ENCODE results near the gene BCL7C. TPM values are rescaled to one million over a fixed set of nuclear protein-coding genes. Genes with fewer than 3 reads are reported as not detected.

Gene BCL7C
- total and polyA plus RNA-seq, 10 of the 15 experiments (the other 5 are each of a cell fraction or from before 2014, with no cell fraction given): 1.1 to 30.5 (median 13.7) TPM

DNA sequence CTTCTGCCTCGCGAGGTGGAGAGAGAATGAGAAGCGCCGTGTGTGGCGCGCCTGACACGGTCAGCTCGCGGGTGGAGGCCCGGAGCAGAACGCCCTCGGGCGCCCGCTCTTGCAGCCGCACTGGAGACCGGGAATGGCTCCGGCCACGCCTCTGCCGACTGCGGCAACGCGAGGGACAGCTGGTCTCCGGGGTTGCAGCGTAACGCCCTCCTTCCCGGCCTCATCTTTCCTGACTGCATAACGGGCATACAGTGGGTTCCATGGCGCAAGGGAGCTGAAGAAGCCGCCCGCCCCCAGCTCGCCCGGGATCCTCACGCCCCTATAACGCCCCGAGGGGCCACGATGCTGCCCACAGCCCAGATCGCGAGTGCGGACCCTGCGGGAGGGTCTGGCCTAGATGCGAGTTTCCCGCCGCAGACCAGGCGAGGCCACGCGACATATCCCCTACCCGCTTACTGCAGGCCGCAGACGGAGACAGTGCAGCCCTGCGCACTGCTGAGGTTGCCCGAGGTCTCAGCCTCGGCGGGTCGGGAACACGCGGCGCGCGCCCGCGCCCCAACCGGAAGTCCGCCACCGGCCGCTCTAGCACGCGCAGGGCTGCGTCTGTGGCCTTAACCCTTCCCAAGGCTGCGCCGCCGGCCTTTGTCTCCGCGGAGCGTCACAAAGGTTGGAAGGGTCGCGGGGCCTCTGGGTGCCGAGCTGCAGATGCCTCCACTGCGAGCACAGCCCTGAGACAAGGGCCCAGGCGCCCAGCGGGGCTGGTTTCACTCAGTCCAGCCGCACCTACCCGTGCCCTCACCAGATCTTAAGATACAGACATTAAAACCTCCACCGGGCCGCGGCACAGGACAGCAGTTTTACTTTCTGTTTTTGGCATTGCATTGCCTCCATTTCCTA lies 18.8 kb downstream of the BCL7C start (continued):
- TF ChIP-seq, protein P1, sequence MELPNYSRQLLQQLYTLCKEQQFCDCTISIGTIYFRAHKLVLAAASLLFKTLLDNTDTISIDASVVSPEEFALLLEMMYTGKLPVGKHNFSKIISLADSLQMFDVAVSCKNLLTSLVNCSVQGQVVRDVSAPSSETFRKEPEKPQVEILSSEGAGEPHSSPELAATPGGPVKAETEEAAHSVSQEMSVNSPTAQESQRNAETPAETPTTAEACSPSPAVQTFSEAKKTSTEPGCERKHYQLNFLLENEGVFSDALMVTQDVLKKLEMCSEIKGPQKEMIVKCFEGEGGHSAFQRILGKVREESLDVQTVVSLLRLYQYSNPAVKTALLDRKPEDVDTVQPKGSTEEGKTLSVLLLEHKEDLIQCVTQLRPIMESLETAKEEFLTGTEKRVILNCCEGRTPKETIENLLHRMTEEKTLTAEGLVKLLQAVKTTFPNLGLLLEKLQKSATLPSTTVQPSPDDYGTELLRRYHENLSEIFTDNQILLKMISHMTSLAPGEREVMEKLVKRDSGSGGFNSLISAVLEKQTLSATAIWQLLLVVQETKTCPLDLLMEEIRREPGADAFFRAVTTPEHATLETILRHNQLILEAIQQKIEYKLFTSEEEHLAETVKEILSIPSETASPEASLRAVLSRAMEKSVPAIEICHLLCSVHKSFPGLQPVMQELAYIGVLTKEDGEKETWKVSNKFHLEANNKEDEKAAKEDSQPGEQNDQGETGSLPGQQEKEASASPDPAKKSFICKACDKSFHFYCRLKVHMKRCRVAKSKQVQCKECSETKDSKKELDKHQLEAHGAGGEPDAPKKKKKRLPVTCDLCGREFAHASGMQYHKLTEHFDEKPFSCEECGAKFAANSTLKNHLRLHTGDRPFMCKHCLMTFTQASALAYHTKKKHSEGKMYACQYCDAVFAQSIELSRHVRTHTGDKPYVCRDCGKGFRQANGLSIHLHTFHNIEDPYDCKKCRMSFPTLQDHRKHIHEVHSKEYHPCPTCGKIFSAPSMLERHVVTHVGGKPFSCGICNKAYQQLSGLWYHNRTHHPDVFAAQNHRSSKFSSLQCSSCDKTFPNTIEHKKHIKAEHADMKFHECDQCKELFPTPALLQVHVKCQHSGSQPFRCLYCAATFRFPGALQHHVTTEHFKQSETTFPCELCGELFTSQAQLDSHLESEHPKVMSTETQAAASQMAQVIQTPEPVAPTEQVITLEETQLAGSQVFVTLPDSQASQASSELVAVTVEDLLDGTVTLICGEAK (IDR thresholded peaks at IDR 0.05; ENCODE audit: borderline replicate concordance): peak; percentile 88
- TF ChIP-seq ZNF207 (IDR thresholded peaks at IDR 0.05; ENCODE audit: borderline replicate concordance) (0 out of 2 replicates have a peak, but pooled peaks have one; percentile 31), CHD1 (IDR thresholded peaks at IDR 0.05; ENCODE audit: low read depth, low read length) (no peak), MTA2 (IDR thresholded peaks at IDR 0.05; ENCODE audit: low read depth) (no peak), SREBF1 (IDR thresholded peaks at IDR 0.05; ENCODE audit: low read length) (no peak), YY1 (IDR thresholded peaks at IDR 0.05; ENCODE audit: low read depth, low read length) (peak; percentile 77), SREBF2 (IDR thresholded peaks at IDR 0.05; ENCODE audit: low read length) (no peak), HDGF (IDR thresholded peaks at IDR 0.05) (no peak)
- TF ChIP-seq, protein P2, sequence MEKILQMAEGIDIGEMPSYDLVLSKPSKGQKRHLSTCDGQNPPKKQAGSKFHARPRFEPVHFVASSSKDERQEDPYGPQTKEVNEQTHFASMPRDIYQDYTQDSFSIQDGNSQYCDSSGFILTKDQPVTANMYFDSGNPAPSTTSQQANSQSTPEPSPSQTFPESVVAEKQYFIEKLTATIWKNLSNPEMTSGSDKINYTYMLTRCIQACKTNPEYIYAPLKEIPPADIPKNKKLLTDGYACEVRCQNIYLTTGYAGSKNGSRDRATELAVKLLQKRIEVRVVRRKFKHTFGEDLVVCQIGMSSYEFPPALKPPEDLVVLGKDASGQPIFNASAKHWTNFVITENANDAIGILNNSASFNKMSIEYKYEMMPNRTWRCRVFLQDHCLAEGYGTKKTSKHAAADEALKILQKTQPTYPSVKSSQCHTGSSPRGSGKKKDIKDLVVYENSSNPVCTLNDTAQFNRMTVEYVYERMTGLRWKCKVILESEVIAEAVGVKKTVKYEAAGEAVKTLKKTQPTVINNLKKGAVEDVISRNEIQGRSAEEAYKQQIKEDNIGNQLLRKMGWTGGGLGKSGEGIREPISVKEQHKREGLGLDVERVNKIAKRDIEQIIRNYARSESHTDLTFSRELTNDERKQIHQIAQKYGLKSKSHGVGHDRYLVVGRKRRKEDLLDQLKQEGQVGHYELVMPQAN (conservative IDR thresholded peaks at IDR 0.05): peak; percentile 81
- TF ChIP-seq, protein P3, sequence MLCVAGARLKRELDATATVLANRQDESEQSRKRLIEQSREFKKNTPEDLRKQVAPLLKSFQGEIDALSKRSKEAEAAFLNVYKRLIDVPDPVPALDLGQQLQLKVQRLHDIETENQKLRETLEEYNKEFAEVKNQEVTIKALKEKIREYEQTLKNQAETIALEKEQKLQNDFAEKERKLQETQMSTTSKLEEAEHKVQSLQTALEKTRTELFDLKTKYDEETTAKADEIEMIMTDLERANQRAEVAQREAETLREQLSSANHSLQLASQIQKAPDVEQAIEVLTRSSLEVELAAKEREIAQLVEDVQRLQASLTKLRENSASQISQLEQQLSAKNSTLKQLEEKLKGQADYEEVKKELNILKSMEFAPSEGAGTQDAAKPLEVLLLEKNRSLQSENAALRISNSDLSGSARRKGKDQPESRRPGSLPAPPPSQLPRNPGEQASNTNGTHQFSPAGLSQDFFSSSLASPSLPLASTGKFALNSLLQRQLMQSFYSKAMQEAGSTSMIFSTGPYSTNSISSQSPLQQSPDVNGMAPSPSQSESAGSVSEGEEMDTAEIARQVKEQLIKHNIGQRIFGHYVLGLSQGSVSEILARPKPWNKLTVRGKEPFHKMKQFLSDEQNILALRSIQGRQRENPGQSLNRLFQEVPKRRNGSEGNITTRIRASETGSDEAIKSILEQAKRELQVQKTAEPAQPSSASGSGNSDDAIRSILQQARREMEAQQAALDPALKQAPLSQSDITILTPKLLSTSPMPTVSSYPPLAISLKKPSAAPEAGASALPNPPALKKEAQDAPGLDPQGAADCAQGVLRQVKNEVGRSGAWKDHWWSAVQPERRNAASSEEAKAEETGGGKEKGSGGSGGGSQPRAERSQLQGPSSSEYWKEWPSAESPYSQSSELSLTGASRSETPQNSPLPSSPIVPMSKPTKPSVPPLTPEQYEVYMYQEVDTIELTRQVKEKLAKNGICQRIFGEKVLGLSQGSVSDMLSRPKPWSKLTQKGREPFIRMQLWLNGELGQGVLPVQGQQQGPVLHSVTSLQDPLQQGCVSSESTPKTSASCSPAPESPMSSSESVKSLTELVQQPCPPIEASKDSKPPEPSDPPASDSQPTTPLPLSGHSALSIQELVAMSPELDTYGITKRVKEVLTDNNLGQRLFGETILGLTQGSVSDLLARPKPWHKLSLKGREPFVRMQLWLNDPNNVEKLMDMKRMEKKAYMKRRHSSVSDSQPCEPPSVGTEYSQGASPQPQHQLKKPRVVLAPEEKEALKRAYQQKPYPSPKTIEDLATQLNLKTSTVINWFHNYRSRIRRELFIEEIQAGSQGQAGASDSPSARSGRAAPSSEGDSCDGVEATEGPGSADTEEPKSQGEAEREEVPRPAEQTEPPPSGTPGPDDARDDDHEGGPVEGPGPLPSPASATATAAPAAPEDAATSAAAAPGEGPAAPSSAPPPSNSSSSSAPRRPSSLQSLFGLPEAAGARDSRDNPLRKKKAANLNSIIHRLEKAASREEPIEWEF (IDR thresholded peaks at IDR 0.05; ENCODE audit: insufficient replicate concordance, low read depth, low read length): no peak
- TF ChIP-seq, protein P4, sequence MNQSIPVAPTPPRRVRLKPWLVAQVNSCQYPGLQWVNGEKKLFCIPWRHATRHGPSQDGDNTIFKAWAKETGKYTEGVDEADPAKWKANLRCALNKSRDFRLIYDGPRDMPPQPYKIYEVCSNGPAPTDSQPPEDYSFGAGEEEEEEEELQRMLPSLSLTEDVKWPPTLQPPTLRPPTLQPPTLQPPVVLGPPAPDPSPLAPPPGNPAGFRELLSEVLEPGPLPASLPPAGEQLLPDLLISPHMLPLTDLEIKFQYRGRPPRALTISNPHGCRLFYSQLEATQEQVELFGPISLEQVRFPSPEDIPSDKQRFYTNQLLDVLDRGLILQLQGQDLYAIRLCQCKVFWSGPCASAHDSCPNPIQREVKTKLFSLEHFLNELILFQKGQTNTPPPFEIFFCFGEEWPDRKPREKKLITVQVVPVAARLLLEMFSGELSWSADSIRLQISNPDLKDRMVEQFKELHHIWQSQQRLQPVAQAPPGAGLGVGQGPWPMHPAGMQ (IDR thresholded peaks at IDR 0.05; ENCODE audit: borderline replicate concordance): 0 out of 2 replicates have a peak, but pooled peaks have one; percentile 22
- TF ChIP-seq, protein P5, sequence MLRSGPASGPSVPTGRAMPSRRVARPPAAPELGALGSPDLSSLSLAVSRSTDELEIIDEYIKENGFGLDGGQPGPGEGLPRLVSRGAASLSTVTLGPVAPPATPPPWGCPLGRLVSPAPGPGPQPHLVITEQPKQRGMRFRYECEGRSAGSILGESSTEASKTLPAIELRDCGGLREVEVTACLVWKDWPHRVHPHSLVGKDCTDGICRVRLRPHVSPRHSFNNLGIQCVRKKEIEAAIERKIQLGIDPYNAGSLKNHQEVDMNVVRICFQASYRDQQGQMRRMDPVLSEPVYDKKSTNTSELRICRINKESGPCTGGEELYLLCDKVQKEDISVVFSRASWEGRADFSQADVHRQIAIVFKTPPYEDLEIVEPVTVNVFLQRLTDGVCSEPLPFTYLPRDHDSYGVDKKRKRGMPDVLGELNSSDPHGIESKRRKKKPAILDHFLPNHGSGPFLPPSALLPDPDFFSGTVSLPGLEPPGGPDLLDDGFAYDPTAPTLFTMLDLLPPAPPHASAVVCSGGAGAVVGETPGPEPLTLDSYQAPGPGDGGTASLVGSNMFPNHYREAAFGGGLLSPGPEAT (IDR thresholded peaks at IDR 0.05; ENCODE audit: low read depth): peak; percentile 45; the same call in 1 of the 2 replicates

Data from GM12878 (cell line).